ENCODE data around the gene GTF2F2. TPM values are rescaled to one million over a fixed set of nuclear protein-coding genes. Genes with fewer than 3 reads are reported as not detected.

GTF2F2 gene
- polyA plus RNA-seq, 5 donors = 23.3 to 26.4 (median 25.6) TPM

- DNase-seq = no peak
Observed at GRCh38 chr13:45300190-45300985, 180.1 kb downstream of the GTF2F2 start.

- no peak for DNase-seq
Observed at GRCh38 chr13:45301263-45301662, 181.0 kb downstream of the GTF2F2 start.

GRCh38 chr13:45302507-45302906 is 182.2 kb downstream of the GTF2F2 start:
- no peak for DNase-seq

GRCh38 chr13:45303026-45303425 is 182.7 kb downstream of the GTF2F2 start:
- DNase-seq = no peak

GRCh38 chr13:45303866-45304265 is 183.6 kb downstream of the GTF2F2 start:
- DNase-seq = no peak

GRCh38 chr13:45305079-45305478 is 184.8 kb downstream of the GTF2F2 start:
- DNase-seq = no peak

GRCh38 chr13:45306966-45307365 is 186.7 kb downstream of the GTF2F2 start:
- no peak for DNase-seq

- DNase-seq = no peak
Observed at GRCh38 chr13:45310341-45311131, 190.2 kb downstream of the GTF2F2 start.

- no peak for DNase-seq
Observed at GRCh38 chr13:45314822-45315221, 194.5 kb downstream of the GTF2F2 start.

- DNase-seq = no peak
Observed at GRCh38 chr13:45315520-45316167, 195.3 kb downstream of the GTF2F2 start.

- no peak for DNase-seq
Observed at GRCh38 chr13:45316338-45316737, 196.0 kb downstream of the GTF2F2 start.

- no peak for DNase-seq
Observed at GRCh38 chr13:45316996-45317395, 196.7 kb downstream of the GTF2F2 start.

- DNase-seq = no peak
Observed at GRCh38 chr13:45320876-45321629, 200.7 kb downstream of the GTF2F2 start.

- no peak for DNase-seq
Observed at GRCh38 chr13:45325806-45326205, 205.5 kb downstream of the GTF2F2 start.

- DNase-seq = no peak
Observed at GRCh38 chr13:45327253-45327955, 207.1 kb downstream of the GTF2F2 start.

GRCh38 chr13:45328661-45329111 is 208.4 kb downstream of the GTF2F2 start:
- peak in 1 of 2 donors; percentile 36 for DNase-seq

- DNase-seq = no peak
Observed at GRCh38 chr13:45331123-45331619, 210.9 kb downstream of the GTF2F2 start.

- no peak for DNase-seq
Observed at GRCh38 chr13:45331692-45332035, 211.4 kb downstream of the GTF2F2 start.

- DNase-seq = peak in 1 of 2 donors; percentile 45
Observed at GRCh38 chr13:45332036-45332830, 211.9 kb downstream of the GTF2F2 start.

- DNase-seq = no peak
Observed at GRCh38 chr13:45332831-45333219, 212.5 kb downstream of the GTF2F2 start.
